Ovary (tissue), 9 donors: ENCODE data around the gene FGF12. TPM values are rescaled to one million over a fixed set of nuclear protein-coding genes. Genes with fewer than 3 reads are reported as not detected.

Experiments used
- DNase-seq, 5 donors: peaks; one replicate each; pipeline ENCODE4 v3.0.0-alpha.2; 2019 to 2020
- H3K27ac ChIP-seq, 2 donors: fragments of 200-600 bp; one replicate each; pipeline versions ENCODE4 v1.5.1 to v1.8.0; 2019 to 2022
- H3K27me3 ChIP-seq: fragments of 200-600 bp; one replicate; pipeline ENCODE4 v1.8.0; 2022
- H3K36me3 ChIP-seq: fragments of 200-600 bp; sonication (generic); one replicate; pipeline ENCODE4 v1.5.1; 2019
- H3K4me1 ChIP-seq: one replicate; pipeline ENCODE4 v1.8.1; 2013; ENCODE audit warnings: mild to moderate bottlenecking, moderate library complexity; ENCODE audit not compliant: insufficient read depth
- H3K4me3 ChIP-seq: fragments of 200-600 bp; sonication (generic); one replicate; pipeline ENCODE4 v1.5.1; 2017
- H3K9me3 ChIP-seq, 2 donors: fragments of 200-600 bp in 1 of 2; sonication (generic) in 1 of 2; one replicate each; pipeline versions ENCODE4 v1.5.1 to v1.8.1; 2013 to 2019; ENCODE audit warnings: mild to moderate bottlenecking in 1 of 2, moderate library complexity in 1 of 2
- CTCF ChIP-seq, 3 donors: fragments of 450-650 bp in 2 of 3; fragments of 200-600 bp in 1 of 3; IDR thresholded peaks; one replicate each; pipeline versions ENCODE4 v1.5.1 to v1.8.0; 2016 to 2022; ENCODE audit warnings: antibody characterized with exemption in 3 of 3, mild to moderate bottlenecking in 1 of 3
- EP300 ChIP-seq: sonication (generic); formaldehyde crosslinking; IDR thresholded peaks from one replicate; pipeline ENCODE4 v1.6.1; 2017; ENCODE audit warnings: antibody characterized with exemption
- POLR2A ChIP-seq: fragments of 450-650 bp; IDR thresholded peaks from one replicate; pipeline ENCODE4 v1.6.1; 2017; ENCODE audit warnings: antibody characterized with exemption, mild to moderate bottlenecking, moderate library complexity
- WGBS, 3 donors: extraction: QIAGEN DNeasy Blood & Tissue Kit in 1 of 3; methylation state at CpG; one replicate each; pipeline versions ENCODE4 v1.1.5 to v1.1.7; 2013 to 2017; 5-methylcytosine and 5-hydroxymethylcytosine counted together
- intact Hi-C, 4 donors: fragments of 100-400 bp; cut with DNase I; formaldehyde crosslinking; loops; one replicate each; pipeline versions ENCODE4 v1.11.0 to v1.15.1; 2022 to 2023
- polyA plus RNA-seq, 2 donors: library from polyadenylated mRNA; stranded (reverse); fragments of 200-250 nt in 1 of 2; fragments of 350-450 nt in 1 of 2; fragmentation: Illumina TruSeq in 1 of 2; extraction: RNeasy Lipid Tissue Mini Kit (QIAGEN cat#74804) in 1 of 2; gene quantifications; one replicate each; pipeline ENCODE4 v1.2.3, GENCODE V29; 2013 to 2014
- total RNA-seq, 7 donors: library from RNA; depleted of rRNA in 2 of 7; stranded (reverse); fragments of >200 nt in 2 of 7; fragmentation: NEBNext Ultra II Directional in 3 of 7; extraction: Animal tissue kit (Norgen Biotek cat#: 25700) in 3 of 7; gene quantifications; one replicate each; pipeline versions ENCODE4 v1.1.0 to v1.2.4, GENCODE V29; 2016 to 2023
- donor health status: DM: no; HTN: no; CAD: no; lungs with moderate emphysema.
- donor health status: DM: no; HTN: no; CAD: no.
- donor health status: Bipolar disorder and iron deficiency.
- donor health status: DM: yes; HTN: yes; CAD: no.
- donor health status: DM: no; HTN: no; CAD: no.
- donor health status: DM: yes; HTN: yes; CAD: no.

The FGF12 gene
- total and polyA plus RNA-seq, 9 donors, result 0.24 to 4.0 (median 1.7) TPM

- Histone ChIP-seq H3K4me1 (no peaks in the 10 kb centered on the region), H3K4me3 (no peak overlapping the region), H3K27me3 (no peaks in the 10 kb centered on the region), H3K9me3 (no peaks in the 10 kb centered on the region), H3K36me3 (no peaks in the 10 kb centered on the region), H3K27ac (no peak overlapping the region)
- DNase-seq, result no peak
- intact Hi-C loops, result no loop called here
- no peak for TF ChIP-seq CTCF (IDR thresholded peaks at IDR 0.05)
- TF ChIP-seq POLR2A, result no peak
- no peak for TF ChIP-seq EP300
- 63 to 70% (median 70%) methylated on average over 3 of the region's 3 CpGs for WGBS, 3 donors
Observed at GRCh38 chr3:192652727-192653126, 74.6 kb downstream of the FGF12 start.

- intact Hi-C loops, result no loop called here
- 68 to 73% (median 68%) methylated on average over 6 of the region's 6 CpGs for WGBS, 3 donors
- Histone ChIP-seq H3K27me3 (no peaks in the 10 kb centered on the region), H3K4me1 (no peaks in the 10 kb centered on the region), H3K9me3 (no peaks in the 10 kb centered on the region), H3K27ac (no peak overlapping the region), H3K4me3 (no peak overlapping the region), H3K36me3 (no peaks in the 10 kb centered on the region)
- TF ChIP-seq EP300, result no peak
- TF ChIP-seq CTCF (IDR thresholded peaks at IDR 0.05), result no peak
- TF ChIP-seq POLR2A, result no peak
- no peak for DNase-seq
Observed at GRCh38 chr3:192651836-192652512, 75.4 kb downstream of the FGF12 start.

- Histone ChIP-seq H3K4me3 (no peak overlapping the region), H3K27me3 (no peaks in the 10 kb centered on the region), H3K9me3 (no peaks in the 10 kb centered on the region), H3K27ac (no peak overlapping the region), H3K4me1 (no peaks in the 10 kb centered on the region), H3K36me3 (no peaks in the 10 kb centered on the region)
- intact Hi-C loops, result no loop called here
- no peak for TF ChIP-seq CTCF (IDR thresholded peaks at IDR 0.05)
- TF ChIP-seq POLR2A, result no peak
- TF ChIP-seq EP300, result no peak
- DNase-seq, result no peak
- WGBS, 3 donors, result 27 to 78% (median 49%) methylated on average over 1 of the region's 1 CpG
Observed at GRCh38 chr3:192645437-192645836, 81.9 kb downstream of the FGF12 start.

GRCh38 chr3:192642651-192643050 lies 84.7 kb downstream of the FGF12 start:
- DNase-seq, result no peak
- no peak overlapping the region for H3K27ac ChIP-seq
- no peaks in the 10 kb centered on the region for H3K9me3 ChIP-seq
- intact Hi-C loops, result no loop called here
- H3K4me1 ChIP-seq, result no peaks in the 10 kb centered on the region
- no peak overlapping the region for H3K4me3 ChIP-seq
- 64 to 67% (median 65%) methylated on average over 5 of the region's 5 CpGs for WGBS, 3 donors
- TF ChIP-seq EP300, result no peak
- no peak for TF ChIP-seq POLR2A
- H3K27me3 ChIP-seq, result no peaks in the 10 kb centered on the region
- no peaks in the 10 kb centered on the region for H3K36me3 ChIP-seq

- no peak for DNase-seq
- intact Hi-C loops, result no loop called here
- Histone ChIP-seq H3K27ac (no peak overlapping the region), H3K4me1 (no peaks in the 10 kb centered on the region), H3K27me3 (no peaks in the 10 kb centered on the region), H3K36me3 (no peaks in the 10 kb centered on the region), H3K9me3 (no peaks in the 10 kb centered on the region), H3K4me3 (no peak overlapping the region)
- WGBS, 3 donors, result 52 to 56% (median 52%) methylated on average over 6 of the region's 6 CpGs
- no peak for TF ChIP-seq EP300
- TF ChIP-seq POLR2A, result no peak
Observed at GRCh38 chr3:192641919-192642318, 85.4 kb downstream of the FGF12 start.
